Measurements from ENCODE around the gene RAB40B. TPM values are rescaled to one million over a fixed set of nuclear protein-coding genes. Genes with fewer than 3 reads are reported as not detected.
A peak's percentile ranks its signal among the peaks of the same experiment; 100 is the strongest.

Gene RAB40B
- total and polyA plus RNA-seq, 2 of the 13 experiments (the other 11 are each of a cell fraction or from before 2014, with no cell fraction given), result 6.2 to 6.5 TPM

GRCh38 chr17:82679586-82680465, 18.7 kb downstream of the RAB40B start (continued):
- TF ChIP-seq MZF1 (CRISPR knock-in tag; IDR thresholded peaks at IDR 0.05; ENCODE audit: borderline replicate concordance) (0 out of 2 replicates have a peak, but pooled peaks have one; percentile 35), HNRNPLL (IDR thresholded peaks at IDR 0.05; ENCODE audit: low read depth, low read length, poor library complexity, severe bottlenecking) (peak; percentile 35), NKX3-1 (CRISPR knock-in tag; IDR thresholded peaks at IDR 0.05) (no peak), ARID4A (CRISPR knock-in tag; IDR thresholded peaks at IDR 0.05; ENCODE audit: borderline replicate concordance) (peak; percentile 15; the same call in 1 of the 2 replicates), HNRNPL (IDR thresholded peaks at IDR 0.05; ENCODE audit: low read depth, low read length) (0 out of 2 replicates have a peak, but pooled peaks have one; percentile 36), PRDM15 (CRISPR knock-in tag; IDR thresholded peaks at IDR 0.05) (no peak), DRAP1 (CRISPR knock-in tag; IDR thresholded peaks at IDR 0.05) (no peak), ZNF619 (CRISPR knock-in tag; IDR thresholded peaks at IDR 0.05) (peak; percentile 66; the same call in 1 of the 2 replicates), BRF2 (CRISPR knock-in tag; IDR thresholded peaks at IDR 0.05) (no peak), ZFP37 (CRISPR knock-in tag; IDR thresholded peaks at IDR 0.05; ENCODE audit: borderline replicate concordance) (no peak), FOSL2 (CRISPR knock-in tag; IDR thresholded peaks at IDR 0.05) (peak; percentile 16; the same call in 1 of the 2 replicates), STAG1 (CRISPR knock-in tag; IDR thresholded peaks at IDR 0.05) (peak; percentile 96), HINFP (CRISPR knock-in tag; IDR thresholded peaks at IDR 0.05; ENCODE audit: low read depth) (no peak), ZNF83 (CRISPR knock-in tag; IDR thresholded peaks at IDR 0.05; ENCODE audit: borderline replicate concordance) (0 out of 2 replicates have a peak, but pooled peaks have one; percentile 52), NFE2L1 (CRISPR knock-in tag; IDR thresholded peaks at IDR 0.05; ENCODE audit: borderline replicate concordance) (no peak)
